Activated T-cell treated with anti-CD3 and anti-CD28 coated beads for 1 hour (primary cell): ENCODE measurements around the gene CHAD.
"Not testable (repeated sequence)": the region's sequence is repeated elsewhere in the genome, so short reads cannot be mapped to it uniquely, and the experiment has no call there.

ENCODE experiments used
- DNase-seq: peaks from one replicate; pipeline ENCODE4 v3.0.0-alpha.2; 2020; ENCODE audit warnings: low read depth

CHAD gene

GRCh38 chr17:50426814-50427787 is 41.6 kb downstream of the CHAD start:
- DNase-seq = no peak

- DNase-seq = no peak
Observed at GRCh38 chr17:50426472-50426782, 42.3 kb downstream of the CHAD start.

GRCh38 chr17:50425682-50426471 is 42.8 kb downstream of the CHAD start, which contains the start of gene ACSF2:
TSS of gene ACSF2 (plus strand) at chr17:50426218. CDS start at chr17:50426262, 44 bp downstream.
- peak; percentile 64 for DNase-seq

- DNase-seq = no peak
Observed at GRCh38 chr17:50424996-50425681, 43.5 kb downstream of the CHAD start.

- no peak for DNase-seq
Observed at GRCh38 chr17:50424246-50424995, 44.3 kb downstream of the CHAD start.

- no peak for DNase-seq
Observed at GRCh38 chr17:50423553-50424159, 45.0 kb downstream of the CHAD start.

GRCh38 chr17:50422738-50423137 is 45.9 kb downstream of the CHAD start:
- no peak for DNase-seq

GRCh38 chr17:50421308-50422051 is 47.2 kb downstream of the CHAD start:
- no peak for DNase-seq

- no peak for DNase-seq
Observed at GRCh38 chr17:50420419-50421112, 48.1 kb downstream of the CHAD start.

GRCh38 chr17:50419577-50419976 is 49.1 kb downstream of the CHAD start:
- not testable (repeated sequence) for DNase-seq

- no peak for DNase-seq
Observed at GRCh38 chr17:50414808-50415207, 53.9 kb downstream of the CHAD start.
